Endothelial cell of umbilical vein (primary cell): Measurements from ENCODE around the gene BABAM2. TPM values are rescaled to one million over a fixed set of nuclear protein-coding genes. Genes with fewer than 3 reads are reported as not detected.

Experiments used
- BruUV-seq: library from RNA; stranded (reverse); fragments of 400-500 nt; replicated peaks from 2 replicates; lab custom pipeline; 2021; lab: Mats Ljungman, UMichigan
- CTCF ChIA-PET: fragments of 300-600, 350-600 bp; sonication (Branson Sonifier 250); formaldehyde crosslinking; loops from one replicate; lab custom pipeline; 2021; ENCODE audit warnings: antibody characterized with exemption, inconsistent platforms; lab: Charles Lee
- POLR2A ChIA-PET: fragments of 300-600, 350-600 bp; sonication (Branson Sonifier 250); formaldehyde crosslinking; loops from one replicate; lab custom pipeline; 2021; ENCODE audit warnings: antibody characterized with exemption, inconsistent platforms; lab: Charles Lee
- DNase-seq: peaks from one replicate; pipeline ENCODE4 v3.0.0-alpha.2; 2011; ENCODE audit warnings: low read depth, low spot score
- FAIRE-seq: peaks from 2 replicates; lab custom pipeline; 2011; peaks lifted over from hg19 to GRCh38; lab: Jason Lieb, UNC
- H2AFZ ChIP-seq: 2 replicates; pipeline ENCODE4 v1.6.0; 2012; ENCODE audit warnings: low read depth, low read length, control low read depth, inconsistent platforms
- H3K27ac ChIP-seq: 2 replicates; pipeline ENCODE4 v1.5.1; 2011; ENCODE audit warnings: low read depth, mild to moderate bottlenecking, control low read depth, low read length, moderate library complexity; ENCODE audit not compliant: insufficient read depth
- H3K27me3 ChIP-seq, 2 experiments: 2 replicates each; pipeline versions ENCODE4 v1.6.0 to v1.6.1; 2011; ENCODE audit warnings: low read length in 2 of 2, mixed read lengths in 1 of 2; ENCODE audit not compliant: control insufficient read depth in 2 of 2, insufficient read depth in 2 of 2
- H3K36me3 ChIP-seq, 2 experiments: 2 replicates in 1 of 2; 3 replicates in 1 of 2; pipeline ENCODE4 v1.5.1; 2011; ENCODE audit warnings: low read length in 2 of 2, mild to moderate bottlenecking in 1 of 2, moderate library complexity in 1 of 2; ENCODE audit not compliant: control insufficient read depth in 2 of 2, insufficient read depth in 2 of 2; ENCODE audit errors: extremely low read depth in 1 of 2
- H3K4me1 ChIP-seq: 3 replicates; pipeline ENCODE4 v1.5.1; 2011; ENCODE audit warnings: mild to moderate bottlenecking, low read length; ENCODE audit not compliant: control insufficient read depth, insufficient read depth; ENCODE audit errors: extremely low read depth
- H3K4me2 ChIP-seq: 2 replicates; pipeline ENCODE4 v1.6.1; 2011; ENCODE audit warnings: low read length, control low read depth, mixed read lengths; ENCODE audit not compliant: insufficient read depth
- H3K4me3 ChIP-seq, 3 experiments: fragments of 200-600 bp in 1 of 3; sonication (generic), shearing (Covaris generic) in 1 of 3; replicated peaks in 1 of 3; 2 replicates each; pipeline ENCODE4 v1.5.1; 2011 to 2016; ENCODE audit warnings: control low read depth in 3 of 3, low read length in 3 of 3, mild to moderate bottlenecking in 2 of 3, inconsistent platforms in 1 of 3, low read depth in 1 of 3, moderate library complexity in 1 of 3; ENCODE audit not compliant: insufficient read depth in 1 of 3
- H3K79me2 ChIP-seq: 2 replicates; pipeline ENCODE4 v1.6.0; 2012; ENCODE audit warnings: low read length, inconsistent platforms; ENCODE audit not compliant: control insufficient read depth, insufficient read depth
- H3K9ac ChIP-seq: replicated peaks from 2 replicates; pipeline ENCODE3; 2011; ENCODE audit warnings: low read length, control low read depth; ENCODE audit not compliant: insufficient read depth; ENCODE audit errors: extremely low read depth
- H3K9me1 ChIP-seq: replicated peaks from 3 replicates; pipeline ENCODE4 v1.6.0; 2011; ENCODE audit warnings: mild to moderate bottlenecking, low read length; ENCODE audit not compliant: control insufficient read depth, insufficient read depth; ENCODE audit errors: extremely low read depth
- H3K9me3 ChIP-seq: replicated peaks from 2 replicates; pipeline ENCODE4 v1.5.1; 2012; ENCODE audit warnings: low read length, inconsistent platforms; ENCODE audit not compliant: control insufficient read depth, insufficient read depth
- H4K20me1 ChIP-seq: replicated peaks from 2 replicates; pipeline ENCODE3; 2011; ENCODE audit warnings: mild to moderate bottlenecking, low read length; ENCODE audit not compliant: control insufficient read depth, insufficient read depth; ENCODE audit errors: extremely low read depth
- EZH2 ChIP-seq: IDR thresholded peaks from 2 replicates; pipeline ENCODE4 v1.6.1; 2012; ENCODE audit warnings: borderline replicate concordance, low read depth, mild to moderate bottlenecking, moderate library complexity, low read length, inconsistent platforms; ENCODE audit not compliant: severe bottlenecking
- FOS ChIP-seq: IDR thresholded peaks from 2 replicates; pipeline ENCODE4 v1.6.1; 2011; ENCODE audit warnings: mild to moderate bottlenecking, low read length, moderate library complexity, borderline replicate concordance; ENCODE audit not compliant: insufficient read depth
- GATA2 ChIP-seq: IDR thresholded peaks from 2 replicates; pipeline ENCODE4 v1.7.0; 2011; ENCODE audit warnings: low read depth, mild to moderate bottlenecking, moderate library complexity, mixed read lengths, low read length; ENCODE audit not compliant: insufficient read length, insufficient read depth
- JUN ChIP-seq: IDR thresholded peaks from 2 replicates; pipeline ENCODE4 v1.6.1; 2011; ENCODE audit warnings: borderline replicate concordance, low read depth; ENCODE audit not compliant: insufficient read length, insufficient read depth
- MYC ChIP-seq: IDR thresholded peaks from one replicate; pipeline ENCODE4 v1.6.1; 2011; ENCODE audit warnings: mild to moderate bottlenecking, low read depth, low read length
- POLR2A ChIP-seq: IDR thresholded peaks from 2 replicates; pipeline ENCODE4 v1.6.1; 2012; ENCODE audit warnings: low read depth, mild to moderate bottlenecking, control low read depth, low read length
- POLR2AphosphoS5 ChIP-seq: IDR thresholded peaks from 2 replicates; pipeline ENCODE4 v1.6.1; 2012; ENCODE audit warnings: low read depth, mild to moderate bottlenecking, control low read depth, low read length, moderate library complexity; ENCODE audit not compliant: insufficient read depth
- dilution Hi-C: fragments of 300-500 bp; cut with MboI; formaldehyde crosslinking; loops from one replicate; pipeline ENCODE4 v1.15.0; 2019; ENCODE audit warnings: low sequenced_read_pairs; ENCODE audit not compliant: extremely low pct_ligation_motif_present
- intact Hi-C: fragments of 100-400 bp; cut with micrococcal nuclease; formaldehyde crosslinking; loops from one replicate; pipeline ENCODE4 v1.10.0; 2022
- polyA plus RNA-seq, 4 experiments: library from polyadenylated mRNA; depleted of rRNA in 3 of 4; stranded (reverse) in 3 of 4; unstranded in 1 of 4; fragments of >200 nt; gene quantifications; 2 replicates each; pipeline versions ENCODE4 v1.2.1 to v1.2.3, GENCODE V29; 2011 to 2012; ENCODE audit warnings: missing spikeins in 1 of 4
- total RNA-seq: library from RNA; stranded (reverse); gene quantifications from 2 replicates; pipeline ENCODE4 v1.2.3, GENCODE V29; 2021
- TF ChIP-seq, protein P1 (sequence below), 2 donors: IDR thresholded peaks; 1 replicate in 1 of 2; 2 replicates in 1 of 2; pipeline ENCODE4 v1.5.1; 2011; ENCODE audit warnings: low read length in 2 of 2, mild to moderate bottlenecking in 2 of 2, moderate library complexity in 2 of 2, control low read depth in 1 of 2, inconsistent platforms in 1 of 2, low read depth in 1 of 2; ENCODE audit not compliant: insufficient read depth in 1 of 2; ENCODE audit errors: extremely low read depth in 1 of 2
- TF ChIP-seq, protein P2 (sequence below): IDR thresholded peaks from 2 replicates; pipeline ENCODE4 v1.6.1; 2011; ENCODE audit not compliant: insufficient read depth, insufficient read length

Gene BABAM2
- total and polyA plus RNA-seq, 2 donors (not counting 3 experiments of a cell fraction or from before 2014, with no cell fraction given) = 19.9 to 27.6 TPM

DNA sequence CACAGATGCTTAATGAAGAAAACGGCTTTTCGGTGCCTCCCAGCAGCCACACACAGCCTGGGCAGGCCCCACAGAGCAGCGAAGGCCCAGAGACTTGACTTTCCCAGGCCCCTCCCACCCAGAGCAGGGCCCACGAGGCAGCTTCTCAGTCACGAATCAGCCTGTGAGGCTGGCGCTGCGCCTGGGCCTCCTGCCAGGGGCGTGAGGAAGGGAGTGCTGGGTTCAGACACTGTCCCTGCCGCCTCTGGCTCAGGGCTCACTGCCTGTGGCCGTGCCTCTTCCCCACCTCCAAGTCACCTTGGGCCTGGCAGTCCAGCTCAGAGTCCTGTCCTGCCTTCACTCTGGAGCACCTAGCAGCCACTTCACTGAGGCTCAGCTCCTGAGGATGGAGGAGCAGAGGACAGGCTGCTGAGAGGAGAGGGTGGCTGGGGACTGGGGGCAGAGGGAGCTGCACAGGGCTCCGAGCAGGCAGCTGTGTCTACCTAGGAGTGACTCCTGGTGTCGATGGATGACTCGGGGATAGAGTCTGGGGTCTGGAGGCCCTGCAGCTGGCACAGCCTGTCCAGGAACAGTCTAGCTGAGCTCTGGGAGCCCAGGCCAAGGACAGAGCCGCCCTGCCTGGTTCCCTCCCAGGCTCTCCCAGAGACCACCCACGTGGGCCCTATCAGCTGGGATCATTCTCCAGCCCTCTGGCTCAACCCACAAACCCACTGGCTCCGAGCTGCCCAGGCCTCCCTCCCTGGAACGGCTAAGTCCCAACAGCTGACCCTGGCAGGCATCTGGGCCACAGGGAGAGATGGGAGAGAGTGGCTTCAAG, 465.8 kb downstream of the BABAM2 start:
- intact Hi-C loops (loop anchor here (1.0 kb wide), 1 partner anchor 80 kb away; no protein-coding TSS in a partner anchor), dilution Hi-C loops (no loop called here)
- DNase-seq (peak; percentile 89), FAIRE-seq (no peak)
- H3K36me3 ChIP-seq = no peaks in the 10 kb centered on the region
- H3K79me2 ChIP-seq = no peaks in the 10 kb centered on the region
- no peaks in the 10 kb centered on the region for H3K9me3 ChIP-seq
- peak overlapping the region; percentile 80 for H3K27ac ChIP-seq
- no peaks in the 10 kb centered on the region for H3K27me3 ChIP-seq
- peaks cover 37% of the 10 kb centered on the region for H3K4me1 ChIP-seq
- no peak overlapping the region for H3K4me2 ChIP-seq
- ChIA-PET POLR2A (interaction anchor here (0.6 to 1.1 kb wide), 3 partner anchors 8 to 36 kb away, joined by 3 to 4 read pairs (median 3); partner anchors contain the start of gene FOSL2), CTCF (interaction anchor here (0.7 to 2.6 kb wide), 6 partner anchors 9 to 633 kb away, joined by 3 to 10 read pairs (median 6); no protein-coding TSS in a partner anchor)
- no peak overlapping the region for H3K4me3 ChIP-seq
- peak overlapping the region; percentile 57 for H2AFZ ChIP-seq
- peak overlapping the region; percentile 44 for H3K9ac ChIP-seq
- H4K20me1 ChIP-seq = no peaks in the 10 kb centered on the region
- BruUV-seq = no TSS peak
- TF ChIP-seq, protein P1, sequence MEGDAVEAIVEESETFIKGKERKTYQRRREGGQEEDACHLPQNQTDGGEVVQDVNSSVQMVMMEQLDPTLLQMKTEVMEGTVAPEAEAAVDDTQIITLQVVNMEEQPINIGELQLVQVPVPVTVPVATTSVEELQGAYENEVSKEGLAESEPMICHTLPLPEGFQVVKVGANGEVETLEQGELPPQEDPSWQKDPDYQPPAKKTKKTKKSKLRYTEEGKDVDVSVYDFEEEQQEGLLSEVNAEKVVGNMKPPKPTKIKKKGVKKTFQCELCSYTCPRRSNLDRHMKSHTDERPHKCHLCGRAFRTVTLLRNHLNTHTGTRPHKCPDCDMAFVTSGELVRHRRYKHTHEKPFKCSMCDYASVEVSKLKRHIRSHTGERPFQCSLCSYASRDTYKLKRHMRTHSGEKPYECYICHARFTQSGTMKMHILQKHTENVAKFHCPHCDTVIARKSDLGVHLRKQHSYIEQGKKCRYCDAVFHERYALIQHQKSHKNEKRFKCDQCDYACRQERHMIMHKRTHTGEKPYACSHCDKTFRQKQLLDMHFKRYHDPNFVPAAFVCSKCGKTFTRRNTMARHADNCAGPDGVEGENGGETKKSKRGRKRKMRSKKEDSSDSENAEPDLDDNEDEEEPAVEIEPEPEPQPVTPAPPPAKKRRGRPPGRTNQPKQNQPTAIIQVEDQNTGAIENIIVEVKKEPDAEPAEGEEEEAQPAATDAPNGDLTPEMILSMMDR (IDR thresholded peaks at IDR 0.05; ENCODE audit: extremely low read depth in 1 of 2, insufficient read depth in 1 of 2, low read depth in 1 of 2, low read length in 2 of 2) = no peak
- TF ChIP-seq GATA2 (no peak), JUN (no peak), MYC (no peak), FOS (no peak), EZH2 (no peak), POLR2A (no peak), POLR2AphosphoS5 (no peak)
- TF ChIP-seq, protein P2, sequence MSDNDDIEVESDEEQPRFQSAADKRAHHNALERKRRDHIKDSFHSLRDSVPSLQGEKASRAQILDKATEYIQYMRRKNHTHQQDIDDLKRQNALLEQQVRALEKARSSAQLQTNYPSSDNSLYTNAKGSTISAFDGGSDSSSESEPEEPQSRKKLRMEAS = no peak
- H3K9me1 ChIP-seq = no peaks in the 10 kb centered on the region
